Putamen (tissue), 1 donor: ENCODE data around the gene SAV1.
"Not testable (repeated sequence)": the region's sequence is repeated elsewhere in the genome, so short reads cannot be mapped to it uniquely, and the experiment has no call there.

Experiments
- DNase-seq: peaks from one replicate; pipeline ENCODE4 v3.0.0-alpha.2; 2016; ENCODE audit warnings: low spot score

Gene SAV1

DNA sequence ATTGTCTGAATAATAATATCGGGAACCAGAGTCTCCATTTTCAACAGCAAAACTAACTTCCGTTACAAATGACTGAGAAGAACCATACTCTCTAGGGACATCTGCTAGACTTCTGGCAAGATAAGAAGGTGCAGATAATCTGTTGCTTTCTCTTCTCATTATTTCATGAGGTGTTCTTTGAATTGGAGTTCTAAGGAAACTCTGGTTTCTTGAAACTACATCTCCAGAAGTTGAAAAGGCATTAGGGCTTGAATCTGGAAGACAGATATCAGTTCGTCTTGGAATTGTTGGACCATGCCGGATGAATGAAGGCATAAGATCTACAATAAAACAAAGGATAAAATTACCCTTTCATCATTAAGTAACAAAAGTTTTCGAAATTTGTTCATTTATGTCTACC is 2.8 kb downstream of the SAV1 start:
- DNase-seq = not testable (repeated sequence)

- DNase-seq = not testable (repeated sequence)
These were observed 3.5 kb downstream of the SAV1 start for GRCh38 chr14:50664579-50664978.

DNA sequence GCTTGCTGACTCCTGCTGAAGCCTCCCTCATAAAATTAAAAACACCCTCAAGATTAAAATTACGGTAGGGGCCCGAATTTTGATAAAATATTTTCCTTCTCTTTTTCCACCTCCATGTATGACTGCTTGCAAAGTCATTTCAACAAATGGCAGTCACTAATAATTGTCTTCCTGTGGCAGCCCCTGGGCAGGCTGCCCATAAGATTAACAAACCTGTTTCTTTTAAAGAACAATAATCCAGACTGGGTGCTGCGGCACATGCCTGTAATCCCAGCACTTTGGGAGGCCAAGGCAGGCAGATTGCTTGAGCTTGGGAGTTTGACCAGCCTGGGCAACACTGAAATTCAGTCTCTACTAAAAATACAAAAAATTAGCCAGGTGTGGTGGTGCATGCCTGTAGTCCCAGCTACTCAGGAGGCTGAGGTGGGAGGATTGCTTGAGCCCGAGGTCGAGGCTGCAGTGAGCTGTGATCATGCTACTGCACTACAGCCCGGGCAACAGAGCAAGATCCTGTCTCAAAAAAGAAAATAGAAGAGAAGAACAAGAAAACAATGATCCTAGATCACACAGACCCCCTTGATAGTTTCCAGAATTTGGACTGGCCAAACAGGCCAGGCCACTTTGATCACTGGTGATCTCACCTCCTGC is 8.7 kb downstream of the SAV1 start:
- no peak for DNase-seq

DNA sequence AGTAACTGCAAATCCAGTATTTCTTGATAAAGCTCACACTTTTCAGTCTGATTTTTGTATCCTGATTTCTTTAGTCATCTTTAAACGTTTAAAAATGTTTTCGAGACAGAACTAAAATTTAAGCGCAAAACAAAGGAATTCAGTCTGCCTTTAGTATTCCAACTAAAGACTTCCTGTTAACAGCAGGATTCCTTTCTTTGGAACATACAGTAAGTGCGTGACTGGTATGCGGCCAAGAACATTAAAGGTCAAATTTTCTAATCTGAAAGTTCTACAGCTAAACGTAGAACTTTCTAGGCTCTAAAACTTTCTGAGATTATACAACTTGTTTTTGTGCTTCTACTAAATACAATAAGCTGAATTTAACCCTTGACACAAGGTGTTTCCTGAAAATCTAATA is 9.9 kb downstream of the SAV1 start:
- no peak for DNase-seq

DNA sequence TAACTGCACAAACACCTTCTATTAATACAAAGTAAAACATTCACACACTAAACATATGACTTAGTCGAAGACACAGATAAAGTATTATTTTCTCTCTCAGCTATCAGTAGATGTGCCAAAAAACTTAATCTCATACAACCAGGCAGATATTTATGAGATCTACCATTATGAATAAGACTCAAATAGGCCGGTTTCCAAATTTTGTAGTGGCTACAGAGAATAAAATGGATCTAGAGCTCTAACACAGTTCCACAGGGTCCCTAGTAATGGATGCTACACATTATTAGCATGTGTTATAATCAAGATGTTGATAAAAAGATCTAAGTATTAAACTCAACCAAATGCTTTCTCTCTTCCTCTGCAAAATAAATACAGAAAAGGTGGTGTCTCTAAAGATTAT is 10.4 kb downstream of the SAV1 start:
- DNase-seq = no peak

DNA sequence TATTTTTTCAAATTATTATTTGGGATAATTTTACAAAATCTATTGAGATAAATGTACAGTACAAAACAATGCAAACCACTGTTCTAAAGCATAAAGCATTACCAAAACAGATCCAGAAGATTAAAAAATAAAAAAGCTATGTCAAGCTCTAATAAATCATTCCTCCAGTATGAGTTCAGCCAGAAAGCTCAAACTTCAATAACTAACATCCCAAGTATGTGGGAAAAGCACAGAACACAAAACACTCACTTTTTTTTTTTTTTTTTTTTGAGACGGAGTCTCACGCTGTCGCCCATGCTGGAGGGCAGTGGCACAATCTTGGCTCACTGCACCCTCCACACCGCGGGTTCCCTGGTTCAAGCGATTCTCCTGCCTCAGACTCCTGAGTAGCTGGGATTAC is 11.3 kb downstream of the SAV1 start:
- no peak for DNase-seq

DNA sequence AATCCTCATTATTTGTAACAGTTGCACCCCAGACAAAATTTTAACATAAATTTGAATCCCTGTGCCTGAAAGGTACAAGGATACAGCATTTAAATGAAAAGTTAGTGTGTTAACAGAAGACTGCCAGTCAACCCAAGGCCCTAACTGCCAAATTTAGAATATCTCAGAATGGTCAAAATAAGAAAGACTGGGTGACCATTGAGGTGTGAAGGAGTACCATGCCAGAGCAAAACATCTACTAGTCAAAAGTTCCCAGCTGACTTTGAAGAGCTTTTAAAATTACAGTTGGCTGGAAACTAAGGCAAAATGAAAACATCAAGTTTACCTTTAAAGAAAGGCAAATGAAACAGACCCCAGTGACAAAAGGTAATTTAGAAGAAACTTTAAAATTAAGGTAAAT is 18.4 kb downstream of the SAV1 start:
- no peak for DNase-seq

DNA sequence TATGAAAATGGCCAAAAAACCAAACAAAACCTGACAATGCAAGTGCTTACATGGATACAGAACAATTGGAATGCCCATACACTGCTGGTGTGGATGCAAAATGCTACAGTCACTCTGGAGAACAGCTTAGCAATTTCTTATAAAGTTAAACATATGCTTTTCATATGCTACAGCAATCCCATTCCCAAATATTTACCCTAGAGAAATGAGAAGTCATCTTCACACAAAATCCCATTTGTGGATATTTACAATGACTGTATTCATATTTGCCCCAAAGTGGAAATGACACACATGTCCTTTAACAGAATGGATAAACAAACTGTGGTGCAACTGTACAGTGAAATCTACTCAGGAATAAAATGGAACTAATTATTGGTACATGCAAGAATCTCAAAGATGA is 20.4 kb downstream of the SAV1 start:
- DNase-seq = no peak

DNA sequence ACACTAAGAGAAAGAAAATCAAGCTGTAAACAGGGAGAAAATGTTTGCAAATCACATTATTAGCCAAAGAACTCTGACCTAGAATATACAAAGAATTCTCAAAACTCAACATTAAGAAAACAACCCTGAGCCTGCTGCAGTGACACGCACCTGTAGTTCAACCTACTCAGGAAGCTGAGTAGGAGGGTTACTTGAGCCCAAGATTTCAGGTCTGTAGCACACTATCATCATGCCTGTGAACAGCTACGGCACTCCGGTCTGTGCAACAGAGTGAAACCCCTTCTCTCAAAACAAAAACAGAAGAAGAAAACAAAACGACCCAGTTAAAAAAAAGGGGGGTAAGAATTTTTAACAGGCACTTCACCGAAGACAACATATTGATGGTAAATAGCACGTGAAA is 20.8 kb downstream of the SAV1 start:
- DNase-seq = no peak

GRCh38 chr14:50635141-50635540 is 33.0 kb downstream of the SAV1 start:
- no peak for DNase-seq

- no peak for DNase-seq
These were observed 34.2 kb downstream of the SAV1 start for GRCh38 chr14:50633954-50634353.

DNA sequence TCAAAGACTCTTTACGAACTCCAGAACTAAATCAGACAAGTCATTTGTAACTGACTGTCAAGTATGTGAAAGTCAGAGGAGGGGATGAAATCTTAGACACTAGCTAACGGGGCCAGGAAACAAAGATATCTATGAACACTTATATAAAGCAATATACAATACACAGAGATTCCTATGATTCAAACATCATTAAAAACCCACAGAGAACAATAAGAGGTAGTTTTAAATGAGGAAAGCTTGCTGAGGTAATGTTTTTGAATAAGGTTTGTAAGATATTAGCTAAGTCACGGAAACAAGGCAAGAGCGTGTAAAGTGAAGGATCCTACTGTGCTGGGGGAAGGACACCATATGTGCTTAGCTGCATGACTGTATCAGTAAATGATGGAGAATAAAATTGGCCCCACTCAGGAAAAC is 36.7 kb downstream of the SAV1 start:
- DNase-seq = no peak

GRCh38 chr14:50624947-50625346 is 43.2 kb downstream of the SAV1 start:
- not testable (repeated sequence) for DNase-seq

DNA sequence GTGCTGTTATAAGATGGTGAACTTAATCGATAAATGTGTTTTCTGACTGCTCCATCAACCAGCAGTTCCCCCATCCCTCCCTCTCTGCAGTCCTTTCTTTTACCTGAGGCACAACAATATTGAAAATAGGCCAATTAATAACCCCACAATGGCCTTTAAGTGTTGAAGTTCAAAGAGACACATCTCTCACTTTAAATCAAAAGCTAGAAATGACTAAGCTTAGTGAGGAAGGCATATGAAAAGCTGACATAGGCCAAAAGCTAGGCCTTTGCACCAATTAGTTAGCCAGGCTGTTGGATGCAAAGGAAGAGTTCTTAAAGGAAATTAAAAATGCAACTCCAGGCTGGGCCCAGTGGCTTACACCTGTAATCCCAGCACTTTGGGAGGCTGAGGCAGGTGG is 43.7 kb downstream of the SAV1 start:
- DNase-seq = no peak

GRCh38 chr14:50622978-50623377 is 45.1 kb downstream of the SAV1 start:
- DNase-seq = no peak

- no peak for DNase-seq
These were observed 47.8 kb downstream of the SAV1 start for GRCh38 chr14:50620341-50620740.

DNA sequence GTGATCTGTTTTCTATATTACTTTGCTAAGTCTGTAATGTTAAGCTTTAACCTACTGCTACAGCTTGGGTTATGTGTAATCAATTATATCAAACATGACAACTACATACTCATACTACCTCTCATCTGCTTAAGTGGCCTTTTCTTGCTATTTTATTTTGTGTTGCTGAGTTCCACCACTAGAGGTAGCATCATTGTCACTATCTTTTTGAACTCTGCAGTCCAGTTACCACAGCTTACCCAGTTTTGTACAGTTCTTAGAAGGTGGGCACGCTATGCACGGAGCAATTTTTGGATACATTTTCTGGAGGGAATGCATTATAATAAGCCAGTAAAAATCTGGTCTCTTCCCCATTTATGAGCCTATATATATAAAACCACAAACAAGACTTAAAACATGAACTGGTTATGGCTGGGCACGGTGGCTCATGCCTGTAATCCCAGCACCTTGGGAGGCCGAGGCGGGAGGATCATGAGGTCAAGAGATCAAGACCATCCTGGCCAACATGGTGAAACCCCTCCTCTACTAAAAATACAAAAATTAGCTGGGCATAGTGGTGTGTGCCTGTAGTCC is 48.5 kb downstream of the SAV1 start:
- peak; percentile 60 for DNase-seq

DNA sequence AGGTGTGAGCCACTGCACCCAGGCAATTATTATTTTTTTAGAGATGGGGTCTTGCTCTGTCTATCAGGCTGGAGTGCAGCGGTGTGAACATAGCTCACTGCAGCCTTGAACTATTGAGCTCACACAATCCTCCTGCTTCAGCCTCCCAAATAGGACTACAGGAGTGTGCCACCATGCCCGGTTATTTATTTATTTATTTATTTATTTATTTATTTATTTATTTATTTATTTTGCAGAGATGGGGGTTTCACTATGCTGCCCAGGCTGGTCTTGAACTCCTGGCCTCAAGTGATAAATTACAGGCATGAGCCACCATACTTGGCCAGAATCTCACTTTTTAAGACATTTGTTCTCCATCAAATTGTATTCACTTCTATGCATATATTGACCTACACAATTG is 51.8 kb downstream of the SAV1 start:
- DNase-seq = no peak

GRCh38 chr14:50615552-50615951 is 52.6 kb downstream of the SAV1 start:
- DNase-seq = peak; percentile 86

- DNase-seq = peak; percentile 44
These were observed 53.0 kb downstream of the SAV1 start for GRCh38 chr14:50615056-50615455.

- no peak for DNase-seq
These were observed 55.3 kb downstream of the SAV1 start for GRCh38 chr14:50612806-50613205.

- no peak for DNase-seq
These were observed 57.6 kb downstream of the SAV1 start for GRCh38 chr14:50610465-50610864.

- DNase-seq = no peak
These were observed 59.7 kb downstream of the SAV1 start for GRCh38 chr14:50608302-50608851.

DNA sequence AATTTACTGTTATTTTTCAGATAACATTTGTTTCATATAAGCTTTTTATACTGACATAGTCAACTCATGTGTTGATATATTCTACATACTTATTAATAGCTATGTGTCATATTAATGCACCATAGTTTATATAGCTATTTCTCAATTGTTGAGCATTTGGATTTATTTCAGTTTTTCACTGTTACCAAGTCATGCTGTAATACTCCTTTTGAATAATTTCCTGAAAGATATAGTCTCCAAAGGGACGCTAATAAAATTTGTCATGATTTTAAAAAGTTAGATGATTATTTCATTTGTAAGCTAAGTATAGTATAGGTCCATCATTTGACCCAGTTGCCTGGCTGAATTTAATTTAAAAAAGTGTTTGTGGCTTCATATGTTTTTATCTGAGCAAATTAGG is 60.3 kb downstream of the SAV1 start:
- DNase-seq = no peak
